ENCODE measurements around the gene SMC2. TPM values are rescaled to one million over a fixed set of nuclear protein-coding genes. Genes with fewer than 3 reads are reported as not detected.

Gene SMC2
- total RNA-seq, 1 donor from 2014 or later: 13.1 TPM

GRCh38 chr9:104144336-104144735 is 50.2 kb downstream of the SMC2 start:
- TF ChIP-seq CTCF (IDR thresholded peaks at IDR 0.05): no peak
- Mint-ChIP-seq H3K27ac (ENCODE audit: unreplicated experiment) (no peak overlapping the region), H3K36me3 (ENCODE audit: unreplicated experiment) (peaks cover 6% of the 10 kb centered on the region), H3K9me3 (ENCODE audit: unreplicated experiment) (no peaks in the 10 kb centered on the region), H3K27me3 (ENCODE audit: unreplicated experiment) (no peaks in the 10 kb centered on the region), H3K4me1 (ENCODE audit: unreplicated experiment) (no peaks in the 10 kb centered on the region), H3K4me3 (ENCODE audit: unreplicated experiment) (no peak overlapping the region)
- no peak for DNase-seq (ENCODE audit: extremely low spot score, unreplicated experiment)

- no peak for TF ChIP-seq CTCF (IDR thresholded peaks at IDR 0.05)
- Mint-ChIP-seq H3K9me3 (ENCODE audit: unreplicated experiment) (peaks cover 3% of the 10 kb centered on the region), H3K36me3 (ENCODE audit: unreplicated experiment) (no peaks in the 10 kb centered on the region), H3K4me3 (ENCODE audit: unreplicated experiment) (no peak overlapping the region), H3K4me1 (ENCODE audit: unreplicated experiment) (no peaks in the 10 kb centered on the region), H3K27me3 (ENCODE audit: unreplicated experiment) (peaks cover 4% of the 10 kb centered on the region), H3K27ac (ENCODE audit: unreplicated experiment) (no peak overlapping the region)
- no peak for DNase-seq (ENCODE audit: extremely low spot score, unreplicated experiment)
Observed at GRCh38 chr9:104173067-104173466, 79.0 kb downstream of the SMC2 start.

GRCh38 chr9:104177003-104177611 is 83.0 kb downstream of the SMC2 start:
- H3K36me3 Mint-ChIP-seq (ENCODE audit: unreplicated experiment): no peaks in the 10 kb centered on the region
- no peak overlapping the region for H3K4me3 Mint-ChIP-seq (ENCODE audit: unreplicated experiment)
- DNase-seq (ENCODE audit: extremely low spot score, unreplicated experiment): no peak
- TF ChIP-seq CTCF (IDR thresholded peaks at IDR 0.05): peak; percentile 40
- H3K9me3 Mint-ChIP-seq (ENCODE audit: unreplicated experiment): no peaks in the 10 kb centered on the region
- no peaks in the 10 kb centered on the region for H3K4me1 Mint-ChIP-seq (ENCODE audit: unreplicated experiment)
- H3K27me3 Mint-ChIP-seq (ENCODE audit: unreplicated experiment): peaks cover 11% of the 10 kb centered on the region
- no peak overlapping the region for H3K27ac Mint-ChIP-seq (ENCODE audit: unreplicated experiment)

GRCh38 chr9:104177676-104178075 is 83.6 kb downstream of the SMC2 start:
- Mint-ChIP-seq H3K4me1 (ENCODE audit: unreplicated experiment) (no peaks in the 10 kb centered on the region), H3K4me3 (ENCODE audit: unreplicated experiment) (no peak overlapping the region), H3K27ac (ENCODE audit: unreplicated experiment) (no peak overlapping the region), H3K27me3 (ENCODE audit: unreplicated experiment) (peaks cover 11% of the 10 kb centered on the region), H3K36me3 (ENCODE audit: unreplicated experiment) (no peaks in the 10 kb centered on the region), H3K9me3 (ENCODE audit: unreplicated experiment) (no peaks in the 10 kb centered on the region)
- no peak for DNase-seq (ENCODE audit: extremely low spot score, unreplicated experiment)
- TF ChIP-seq CTCF (IDR thresholded peaks at IDR 0.05): no peak

All from osteocyte (in vitro differentiated cells).